Measurements from ENCODE around the gene TRMT11. TPM values are rescaled to one million over a fixed set of nuclear protein-coding genes. Genes with fewer than 3 reads are reported as not detected.
A peak's percentile ranks its signal among the peaks of the same experiment; 100 is the strongest.

The TRMT11 gene
- total and polyA plus RNA-seq, 9 of the 15 experiments (the other 6 are each of a cell fraction or from before 2014, with no cell fraction given): 38.8 to 88.0 (median 59.8) TPM

GRCh38 chr6:125986301-125987025 is at the start of gene TRMT11 (continued):
- TF ChIP-seq ARID4B (CRISPR knock-in tag; IDR thresholded peaks at IDR 0.05) (no peak; the same call in 1 of the 2 replicates), MTA3 (IDR thresholded peaks at IDR 0.05; ENCODE audit: borderline replicate concordance) (peak; percentile 71; the same call in 1 of the 2 replicates), GTF2E2 (tag; IDR thresholded peaks at IDR 0.05) (peak; percentile 97), VEZF1 (CRISPR knock-in tag; IDR thresholded peaks at IDR 0.05) (no peak; the same call in 1 of the 2 replicates), BACH1 (tag; IDR thresholded peaks at IDR 0.05) (no peak), RHOXF2B (CRISPR knock-in tag; conservative IDR thresholded peaks at IDR 0.05) (no peak), TAF9B (IDR thresholded peaks at IDR 0.05; ENCODE audit: partially characterized antibody) (peak; percentile 94), MEIS2 (IDR thresholded peaks at IDR 0.05; ENCODE audit: partially characterized antibody) (peak; percentile 83), CTBP1 (IDR thresholded peaks at IDR 0.05; ENCODE audit: borderline replicate concordance) (peak; percentile 71; the same call in 1 of the 2 replicates), NR2C2 (CRISPR knock-in tag; IDR thresholded peaks at IDR 0.05) (no peak; the same call in 1 of the 2 replicates), NR2C2 (tag; IDR thresholded peaks at IDR 0.05) (peak; percentile 70; the same call in 1 of the 2 replicates), NRF1 (conservative IDR thresholded peaks at IDR 0.05 in 1 of 2, IDR thresholded peaks at IDR 0.05 in 1 of 2) (peak; percentile 98 to 99), ZNF280A (IDR thresholded peaks at IDR 0.05; ENCODE audit: low read depth, partially characterized antibody) (no peak), MECOM (CRISPR knock-in tag; IDR thresholded peaks at IDR 0.05) (no peak), CREB3L1 (IDR thresholded peaks at IDR 0.05; ENCODE audit: borderline replicate concordance, low read depth) (0 out of 2 replicates have a peak, but pooled peaks have one; percentile 48)

Measured in K562 (cell line).